GM12864 (cell line): Measurements from ENCODE around the gene IGFN1.

Experiments used
- DNase-seq: peaks from one replicate; pipeline ENCODE4 v3.0.0-alpha.2; 2011; ENCODE audit warnings: low read depth
- H3K4me3 ChIP-seq: 2 replicates; pipeline ENCODE4 v1.5.1; 2011; ENCODE audit warnings: mild to moderate bottlenecking, low read depth, low read length, control low read depth
- CTCF ChIP-seq: IDR thresholded peaks from 2 replicates; pipeline ENCODE4 v1.5.1; 2011; ENCODE audit warnings: low read depth, mild to moderate bottlenecking, moderate library complexity, low read length, control low read depth, inconsistent platforms; ENCODE audit errors: missing control alignments

The IGFN1 gene

GRCh38 chr1:201208236-201208635 lies 17.6 kb downstream of the IGFN1 start:
- H3K4me3 ChIP-seq, result no peak overlapping the region
- TF ChIP-seq CTCF, result no peak
- DNase-seq, result no peak

DNA sequence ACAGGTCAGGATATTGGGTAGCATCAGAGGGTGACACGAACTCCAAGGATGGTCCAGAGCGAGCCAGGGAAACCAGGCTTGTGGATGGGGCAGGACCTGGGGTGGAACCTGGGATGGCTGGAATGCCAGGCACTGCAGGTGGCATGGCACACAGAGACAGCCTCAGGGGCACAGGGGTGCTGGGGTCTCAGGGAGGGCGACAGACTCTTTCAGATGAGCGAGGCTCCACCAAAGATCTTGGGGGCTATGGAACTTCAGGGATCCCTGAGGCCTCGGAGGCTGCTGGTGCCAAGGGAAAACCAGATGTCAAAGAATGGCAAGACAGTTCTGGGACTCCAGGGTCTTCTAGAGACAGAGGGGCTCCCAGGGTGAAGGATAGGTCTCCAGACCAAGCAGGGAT lies 21.4 kb downstream of the IGFN1 start:
- H3K4me3 ChIP-seq, result no peak overlapping the region
- TF ChIP-seq CTCF, result no peak

GRCh38 chr1:201212461-201213055 lies 21.9 kb downstream of the IGFN1 start:
- H3K4me3 ChIP-seq, result no peak overlapping the region
- TF ChIP-seq CTCF, result no peak
- no peak for DNase-seq

More for the DNA sequence above, 21.4 kb downstream of the IGFN1 start:
- no peak for DNase-seq

GRCh38 chr1:201213106-201213770 lies 22.6 kb downstream of the IGFN1 start:
- no peak for TF ChIP-seq CTCF
- DNase-seq, result no peak
- H3K4me3 ChIP-seq, result no peak overlapping the region

DNA sequence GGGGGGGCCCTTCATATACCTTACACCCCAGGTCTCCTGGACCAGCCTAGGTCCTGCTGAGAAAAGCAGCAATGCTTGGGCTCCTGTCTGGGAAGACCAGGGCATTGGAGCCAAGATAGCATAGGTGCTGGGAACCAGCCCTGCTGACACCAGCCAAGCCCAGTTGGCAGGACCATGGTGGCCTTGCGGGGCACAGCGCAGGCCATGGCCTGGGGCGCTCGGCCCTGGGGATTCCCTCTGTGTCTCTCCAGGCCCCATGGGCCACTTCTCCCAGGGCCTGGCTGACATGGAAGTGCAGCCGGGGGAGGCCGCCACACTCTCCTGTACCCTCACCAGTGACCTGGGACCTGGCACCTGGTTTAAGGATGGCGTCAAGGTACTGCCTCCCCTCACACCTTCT lies 23.3 kb downstream of the IGFN1 start:
- no peak for DNase-seq
- no peak for TF ChIP-seq CTCF
- H3K4me3 ChIP-seq, result no peak overlapping the region

DNA sequence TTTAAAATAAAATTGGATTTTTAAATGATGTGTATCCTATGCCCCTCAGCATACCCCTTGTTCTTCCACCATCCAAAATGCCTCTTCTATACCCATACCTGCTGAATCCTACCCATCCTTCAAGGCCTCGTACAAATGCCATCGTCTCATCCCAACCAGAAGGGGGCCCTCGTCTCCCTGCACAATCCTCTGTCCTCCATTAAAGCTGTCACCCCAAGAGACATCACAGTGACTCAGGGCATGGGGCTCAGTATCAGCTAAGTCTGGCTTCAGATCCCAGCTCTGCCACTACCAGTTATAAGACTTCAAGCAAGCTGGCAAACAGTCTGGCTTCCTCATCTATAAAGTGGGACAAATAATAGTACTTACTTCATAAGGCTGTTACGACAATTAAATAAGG lies 23.8 kb downstream of the IGFN1 start:
- no peak for DNase-seq
- H3K4me3 ChIP-seq, result no peak overlapping the region
- TF ChIP-seq CTCF, result peak; percentile 27

- H3K4me3 ChIP-seq, result no peak overlapping the region
- no peak for TF ChIP-seq CTCF
- DNase-seq, result no peak
These were observed 24.3 kb downstream of the IGFN1 start for GRCh38 chr1:201214886-201215285.
